Trophoblast cell (in vitro differentiated cells and primary cell): Measurements from ENCODE around the gene TCF20. TPM values are rescaled to one million over a fixed set of nuclear protein-coding genes. Genes with fewer than 3 reads are reported as not detected.

Experiments
- DNase-seq, 2 donors: peaks; one replicate each; pipeline ENCODE4 v3.0.0-alpha.2; 2016
- H2AFZ ChIP-seq: 2 replicates; pipeline ENCODE4 v1.6.1; 2013; ENCODE audit warnings: low read length, moderate library complexity, mild to moderate bottlenecking; ENCODE audit not compliant: insufficient read depth, poor library complexity
- H2AK5ac ChIP-seq: 2 replicates; pipeline ENCODE4 v1.6.1; 2013; ENCODE audit warnings: mild to moderate bottlenecking, low read length
- H2BK120ac ChIP-seq: 2 replicates; pipeline ENCODE4 v1.6.1; 2013; ENCODE audit warnings: low read length, mild to moderate bottlenecking, moderate library complexity; ENCODE audit not compliant: insufficient read depth, poor library complexity
- H2BK12ac ChIP-seq: 2 replicates; pipeline ENCODE4 v1.6.1; 2013; ENCODE audit warnings: mild to moderate bottlenecking, low read length, moderate library complexity
- H2BK5ac ChIP-seq: 2 replicates; pipeline ENCODE4 v1.6.1; 2013; ENCODE audit warnings: low read length, low read depth, moderate library complexity, mild to moderate bottlenecking; ENCODE audit not compliant: poor library complexity
- H3K14ac ChIP-seq: 2 replicates; pipeline ENCODE4 v1.6.1; 2013; ENCODE audit warnings: mild to moderate bottlenecking, low read length
- H3K18ac ChIP-seq: 2 replicates; pipeline ENCODE4 v1.6.1; 2013; ENCODE audit warnings: mild to moderate bottlenecking, low read length
- H3K23ac ChIP-seq: 2 replicates; pipeline ENCODE4 v1.6.1; 2013; ENCODE audit warnings: low read length
- H3K27ac ChIP-seq: 2 replicates; pipeline ENCODE4 v1.5.1; 2013; ENCODE audit warnings: low read depth, mild to moderate bottlenecking, inconsistent platforms, low read length, moderate library complexity
- H3K27me3 ChIP-seq: 2 replicates; pipeline ENCODE4 v1.6.1; 2013; ENCODE audit warnings: inconsistent platforms, mild to moderate bottlenecking, low read length, moderate library complexity; ENCODE audit not compliant: insufficient read depth
- H3K36me3 ChIP-seq, 2 experiments: 1 replicate in 1 of 2; 2 replicates in 1 of 2; pipeline ENCODE4 v1.6.1; 2013; ENCODE audit warnings: low read length in 2 of 2, mild to moderate bottlenecking in 2 of 2, moderate library complexity in 1 of 2; ENCODE audit not compliant: insufficient read depth in 2 of 2, control insufficient read depth in 1 of 2
- H3K4ac ChIP-seq: 2 replicates; pipeline ENCODE4 v1.6.1; 2013; ENCODE audit warnings: low read depth, mild to moderate bottlenecking, low read length, moderate library complexity
- H3K4me1 ChIP-seq, 2 experiments: 1 replicate in 1 of 2; 2 replicates in 1 of 2; pipeline ENCODE4 v1.6.1; 2013; ENCODE audit warnings: low read length in 2 of 2, mild to moderate bottlenecking in 2 of 2, moderate library complexity in 1 of 2; ENCODE audit not compliant: insufficient read depth in 2 of 2, control insufficient read depth in 1 of 2
- H3K4me2 ChIP-seq: 2 replicates; pipeline ENCODE4 v1.6.1; 2013; ENCODE audit warnings: inconsistent platforms, mild to moderate bottlenecking, low read length, moderate library complexity
- H3K4me3 ChIP-seq: 2 replicates; pipeline ENCODE4 v1.5.1; 2013; ENCODE audit warnings: mild to moderate bottlenecking, low read depth, low read length, inconsistent platforms
- H3K79me1 ChIP-seq: one replicate; pipeline ENCODE4 v1.6.1; 2013; ENCODE audit warnings: low read length
- H3K79me2 ChIP-seq: 2 replicates; pipeline ENCODE4 v1.6.1; 2013; ENCODE audit warnings: low read length, mild to moderate bottlenecking; ENCODE audit not compliant: control insufficient read depth, insufficient read depth, poor library complexity
- H3K9ac ChIP-seq: 2 replicates; pipeline ENCODE4 v1.6.1; 2013; ENCODE audit warnings: mild to moderate bottlenecking, low read length
- H3K9me3 ChIP-seq: 2 replicates; pipeline ENCODE4 v1.6.1; 2013; ENCODE audit warnings: low read depth, mild to moderate bottlenecking, control low read depth, inconsistent platforms, low read length; ENCODE audit not compliant: insufficient read depth
- H4K12ac ChIP-seq: 2 replicates; pipeline ENCODE4 v1.6.1; 2013; ENCODE audit warnings: low read depth, mild to moderate bottlenecking, low read length, moderate library complexity
- H4K8ac ChIP-seq: 2 replicates; pipeline ENCODE4 v1.6.1; 2013; ENCODE audit warnings: low read depth, mild to moderate bottlenecking, low read length, moderate library complexity
- H4K91ac ChIP-seq: one replicate; pipeline ENCODE4 v1.6.1; 2013; ENCODE audit warnings: low read depth, mild to moderate bottlenecking, low read length, moderate library complexity
- WGBS: extraction: QIAGEN DNeasy Blood & Tissue Kit; methylation state at CpG from one replicate; pipeline ENCODE4 v1.1.7; 2013; ENCODE audit warnings: missing lambda C conversion rate; ENCODE audit not compliant: insufficient read length, insufficient coverage; ENCODE audit errors: extremely low coverage; 5-methylcytosine and 5-hydroxymethylcytosine counted together
- polyA plus RNA-seq: library from polyadenylated mRNA; stranded (reverse); fragments of 200-250 nt; gene quantifications from 2 replicates; pipeline ENCODE4 v1.2.3, GENCODE V29; 2013

The TCF20 gene
- 13.8 and 14.7 TPM in 2 replicates for polyA plus RNA-seq

DNA sequence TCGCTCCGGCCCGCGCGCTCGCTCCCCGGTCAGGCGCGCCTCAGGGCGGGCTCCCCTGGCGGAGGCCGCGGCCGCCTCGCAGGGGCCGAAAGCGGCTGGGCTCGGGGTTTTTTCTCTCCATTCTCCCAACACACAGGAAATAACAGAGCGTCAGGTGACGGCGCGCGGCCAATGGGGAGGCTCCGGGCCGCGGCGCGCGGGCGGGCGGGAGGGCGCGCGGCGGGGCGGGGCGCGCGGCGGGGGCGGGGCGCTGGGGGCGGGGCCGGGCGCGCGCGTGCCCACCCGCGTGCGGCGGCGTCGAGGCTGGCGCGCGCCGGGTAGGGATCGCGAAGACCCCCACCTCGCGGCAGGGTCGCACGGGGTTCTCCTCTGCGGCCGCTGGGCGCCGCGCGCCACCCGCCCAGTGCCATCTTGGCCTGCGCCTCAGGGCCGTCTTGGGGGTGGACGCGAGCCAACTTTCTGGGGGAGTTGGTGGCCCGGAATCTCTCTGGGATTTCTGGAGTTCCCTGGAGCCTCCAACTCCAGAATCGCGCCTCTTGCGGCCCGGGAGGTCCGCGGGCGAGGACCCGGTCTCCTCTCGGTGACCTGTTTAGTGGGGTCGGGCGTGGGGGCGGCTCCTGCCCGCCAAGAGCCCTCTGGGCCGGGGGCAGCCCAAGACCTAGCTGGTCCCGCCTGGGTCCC is at the start of gene TCF20:
TCF20 (minus strand) TSS at position 144 of the 681 bp plus-strand sequence. CDS start 55,348 bp downstream, outside the sequence.
- H2BK120ac ChIP-seq: peak within 1 kb of the TSS; percentile 91
- peak within 1 kb of the TSS; percentile 95 for H2AK5ac ChIP-seq
- H2BK5ac ChIP-seq: peak within 1 kb of the TSS; percentile 93
- H2AFZ ChIP-seq: peak within 1 kb of the TSS; percentile 76
- peaks cover 12% of the 10 kb centered on the region for H3K79me2 ChIP-seq
- peak within 1 kb of the TSS; percentile 97 for H3K4me2 ChIP-seq
- H2BK12ac ChIP-seq: peak within 1 kb of the TSS; percentile 85
- peak within 1 kb of the TSS; percentile 88 for H3K27ac ChIP-seq
- no peaks in the 10 kb centered on the region for H3K27me3 ChIP-seq
- peak; percentile 57 to 80 for DNase-seq
- peak within 1 kb of the TSS; percentile 91 for H4K8ac ChIP-seq
- no peaks in the 10 kb centered on the region for H3K36me3 ChIP-seq
- H3K4ac ChIP-seq: peak within 1 kb of the TSS; percentile 94
- H3K4me1 ChIP-seq: peaks cover 5 to 9% of the 10 kb centered on the region in 2 experiments
- peak within 1 kb of the TSS; percentile 83 for H3K9ac ChIP-seq
- peak within 1 kb of the TSS; percentile 91 for H3K4me3 ChIP-seq
- peak within 1 kb of the TSS; percentile 91 for H4K91ac ChIP-seq
- peaks cover 12% of the 10 kb centered on the region for H3K79me1 ChIP-seq
- peak within 1 kb of the TSS; percentile 95 for H3K14ac ChIP-seq
- peak within 1 kb of the TSS; percentile 98 for H3K18ac ChIP-seq
- H3K9me3 ChIP-seq: no peaks in the 10 kb centered on the region
- peak within 1 kb of the TSS; percentile 86 for H4K12ac ChIP-seq
- no CpG with 5 or more reads among the region's 91 CpGs for WGBS
- no peak within 1 kb of the TSS for H3K23ac ChIP-seq

DNA sequence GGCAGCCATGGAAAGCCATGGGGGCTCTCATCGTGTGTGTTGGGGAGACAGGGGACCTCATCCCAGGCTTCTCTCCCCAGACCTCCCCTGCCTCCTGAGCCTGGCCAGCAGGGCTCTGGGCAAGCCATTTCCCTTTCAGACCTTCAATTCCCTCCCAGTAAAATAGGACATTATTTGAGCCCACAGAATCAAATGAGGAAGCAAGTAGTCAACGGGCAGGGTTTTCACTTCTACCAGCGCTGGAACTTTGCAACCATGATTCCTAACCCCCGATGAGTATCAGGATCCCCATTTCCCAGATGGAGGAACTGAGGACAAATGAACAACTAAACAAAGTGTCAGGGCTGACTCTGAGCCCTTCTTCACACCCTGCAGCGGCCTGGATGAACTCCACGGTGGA is 48.9 kb upstream of the TCF20 start:
- H3K4ac ChIP-seq: no peak overlapping the region
- H3K4me1 ChIP-seq: peaks cover 4 to 10% of the 10 kb centered on the region in 2 experiments
- H4K8ac ChIP-seq: no peak overlapping the region
- no CpG with 5 or more reads among the region's 6 CpGs for WGBS
- DNase-seq: no peak
- no peak overlapping the region for H4K12ac ChIP-seq
- no peak overlapping the region for H2AK5ac ChIP-seq
- no peak overlapping the region for H2AFZ ChIP-seq
- no peaks in the 10 kb centered on the region for H3K36me3 ChIP-seq
- no peak overlapping the region for H3K4me2 ChIP-seq
- no peak overlapping the region for H3K9ac ChIP-seq
- no peak overlapping the region for H3K18ac ChIP-seq
- H3K27me3 ChIP-seq: no peaks in the 10 kb centered on the region
- H2BK120ac ChIP-seq: no peak overlapping the region
- H2BK12ac ChIP-seq: no peak overlapping the region
- no peak overlapping the region for H4K91ac ChIP-seq
- H3K9me3 ChIP-seq: no peaks in the 10 kb centered on the region
- H2BK5ac ChIP-seq: no peak overlapping the region
- no peaks in the 10 kb centered on the region for H3K79me2 ChIP-seq
- H3K27ac ChIP-seq: no peak overlapping the region
- H3K14ac ChIP-seq: no peak overlapping the region
- H3K4me3 ChIP-seq: no peak overlapping the region
- peaks cover 3% of the 10 kb centered on the region for H3K79me1 ChIP-seq
- H3K23ac ChIP-seq: no peak overlapping the region

DNA sequence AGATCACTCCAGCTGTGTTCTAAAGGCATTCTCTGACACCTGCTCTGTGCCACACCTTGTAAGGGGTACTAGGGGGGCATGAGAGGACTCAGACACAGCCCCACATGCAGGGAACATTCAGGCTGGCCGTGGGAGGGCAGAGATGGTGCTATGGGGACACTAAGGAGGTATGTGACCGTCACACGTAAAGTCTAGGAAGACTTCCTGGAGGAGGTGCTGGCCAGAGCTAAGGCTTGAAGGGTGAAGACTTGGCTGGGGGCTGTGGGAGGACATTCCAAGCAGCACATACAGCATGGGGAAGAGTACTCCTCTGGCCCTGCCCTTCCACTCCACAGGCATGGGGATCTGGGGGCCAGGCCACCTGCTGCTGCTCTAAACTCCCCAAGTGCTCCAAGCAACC is 48.5 kb upstream of the TCF20 start:
- H4K12ac ChIP-seq: no peak overlapping the region
- no peaks in the 10 kb centered on the region for H3K79me2 ChIP-seq
- H3K4me1 ChIP-seq: peaks cover 8 to 14% of the 10 kb centered on the region in 2 experiments
- no peak overlapping the region for H2BK120ac ChIP-seq
- H3K4me2 ChIP-seq: no peak overlapping the region
- no peak overlapping the region for H3K23ac ChIP-seq
- DNase-seq: no peak
- H3K18ac ChIP-seq: no peak overlapping the region
- H3K9me3 ChIP-seq: no peaks in the 10 kb centered on the region
- H3K4ac ChIP-seq: no peak overlapping the region
- no peak overlapping the region for H3K4me3 ChIP-seq
- no peak overlapping the region for H3K9ac ChIP-seq
- H3K27me3 ChIP-seq: no peaks in the 10 kb centered on the region
- H3K27ac ChIP-seq: no peak overlapping the region
- peaks cover 5% of the 10 kb centered on the region for H3K79me1 ChIP-seq
- no peak overlapping the region for H3K14ac ChIP-seq
- H2AFZ ChIP-seq: no peak overlapping the region
- WGBS: no CpG with 5 or more reads among the region's 3 CpGs
- H2AK5ac ChIP-seq: no peak overlapping the region
- H4K8ac ChIP-seq: no peak overlapping the region
- no peak overlapping the region for H2BK12ac ChIP-seq
- no peak overlapping the region for H2BK5ac ChIP-seq
- no peaks in the 10 kb centered on the region for H3K36me3 ChIP-seq
- no peak overlapping the region for H4K91ac ChIP-seq

DNA sequence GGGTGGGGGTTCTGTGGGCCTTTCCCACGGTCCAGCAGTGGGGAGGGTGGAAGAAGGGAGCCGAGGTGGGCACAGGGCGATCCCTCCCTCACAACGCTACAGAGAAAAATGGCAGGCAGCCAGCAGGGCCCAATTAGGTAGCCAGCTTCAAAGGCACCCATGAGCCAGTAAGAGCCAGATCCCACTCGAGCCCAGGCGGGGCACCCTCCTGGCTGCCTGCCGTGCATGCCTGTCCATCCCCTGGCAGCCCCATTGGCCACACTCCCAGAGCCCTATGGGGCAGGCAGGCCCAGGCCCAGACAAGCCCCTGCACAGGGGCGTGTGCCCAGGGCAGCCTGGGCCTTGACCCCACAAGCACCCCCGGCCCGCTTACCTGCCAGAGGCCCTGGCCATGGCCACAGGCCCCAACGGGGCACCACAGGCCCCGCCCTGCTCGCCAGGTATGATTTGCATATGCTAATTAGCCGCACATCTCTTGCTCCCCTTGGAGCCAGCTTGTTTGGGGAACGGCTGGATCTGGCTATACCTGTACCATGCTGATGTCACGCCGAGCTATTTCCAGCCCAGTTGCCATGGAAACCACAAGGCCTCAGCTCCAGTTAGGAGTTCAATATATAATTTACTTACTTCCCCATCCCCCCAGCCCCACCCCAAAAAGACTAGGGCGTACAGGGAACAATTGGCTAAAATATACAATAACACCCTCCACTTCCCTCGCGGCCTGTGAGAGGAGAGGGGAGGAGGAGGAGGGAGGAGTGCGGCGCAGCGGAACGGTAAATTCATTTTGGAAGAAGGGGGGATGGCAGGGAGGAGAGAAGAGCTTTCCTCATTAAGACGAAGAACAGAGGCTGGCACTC is 47.5 kb upstream of the TCF20 start:
- Histone ChIP-seq H2AFZ (no peak overlapping the region), H3K79me1 (peaks cover 5% of the 10 kb centered on the region)

More for the DNA sequence above, 47.5 kb upstream of the TCF20 start:
- no peaks in the 10 kb centered on the region for H3K9me3 ChIP-seq
- no peak overlapping the region for H2BK12ac ChIP-seq
- H3K79me2 ChIP-seq: no peaks in the 10 kb centered on the region
- H3K4ac ChIP-seq: no peak overlapping the region
- H2AK5ac ChIP-seq: no peak overlapping the region
- no peak overlapping the region for H2BK5ac ChIP-seq
- no CpG with 5 or more reads among the region's 25 CpGs for WGBS
- no peak overlapping the region for H3K14ac ChIP-seq
- no peak overlapping the region for H4K91ac ChIP-seq
- no peak overlapping the region for H3K4me2 ChIP-seq
- H3K27me3 ChIP-seq: no peaks in the 10 kb centered on the region
- DNase-seq: no peak
- no peak overlapping the region for H3K9ac ChIP-seq
- no peak overlapping the region for H3K18ac ChIP-seq
- peaks cover 14 to 19% of the 10 kb centered on the region in 2 experiments for H3K4me1 ChIP-seq
- no peaks in the 10 kb centered on the region for H3K36me3 ChIP-seq
- H3K27ac ChIP-seq: no peak overlapping the region
- H3K4me3 ChIP-seq: no peak overlapping the region
- no peak overlapping the region for H3K23ac ChIP-seq
- H4K8ac ChIP-seq: no peak overlapping the region
- no peak overlapping the region for H4K12ac ChIP-seq
- no peak overlapping the region for H2BK120ac ChIP-seq
